HEK293 (cell line): ENCODE results near the gene NDUFB1.

ENCODE experiments used
- CTCF ChIA-PET: fragments of 350-600 bp; formaldehyde crosslinking; extraction: SDS; loops from one replicate; lab custom pipeline; 2021; ENCODE audit warnings: antibody characterized with exemption; lab: Yijun Ruan, JAX
- POLR2A ChIA-PET: fragments of 300-600 bp; formaldehyde crosslinking; extraction: SDS; loops from one replicate; lab custom pipeline; 2020; ENCODE audit warnings: antibody characterized with exemption, inconsistent platforms; lab: Yijun Ruan, JAX
- H3K27ac ChIP-seq: fragments of 200-500 bp; sonication (Bioruptor generic); 2 replicates; pipeline ENCODE4 v1.5.1; 2014; ENCODE audit warnings: low read depth, low read length, control low read depth, inconsistent platforms; ENCODE audit errors: extremely low read depth
- H3K36me3 ChIP-seq, 2 experiments: fragments of 200-500 bp in 1 of 2; sonication (Bioruptor generic) in 1 of 2; 1 replicate in 1 of 2; 2 replicates in 1 of 2; pipeline ENCODE4 v1.5.1; 2014 to 2017; ENCODE audit warnings: inconsistent platforms in 2 of 2, low read length in 2 of 2; ENCODE audit not compliant: control insufficient read depth in 2 of 2, insufficient read depth in 1 of 2
- H3K4me1 ChIP-seq: fragments of 200-500 bp; sonication (Bioruptor generic); 2 replicates; pipeline ENCODE4 v1.5.1; 2014; ENCODE audit warnings: mild to moderate bottlenecking, low read length, inconsistent platforms; ENCODE audit not compliant: control insufficient read depth, insufficient read depth
- H3K4me3 ChIP-seq: 2 replicates; pipeline ENCODE4 v1.5.1; 2011; ENCODE audit warnings: low read depth, mild to moderate bottlenecking, control low read depth, low read length, moderate library complexity
- H3K9me3 ChIP-seq: fragments of 200-500 bp; sonication (Bioruptor generic); 2 replicates; pipeline ENCODE4 v1.5.1; 2014; ENCODE audit warnings: low read depth, low read length, inconsistent platforms; ENCODE audit not compliant: control insufficient read depth, insufficient read depth
- KLF16 ChIP-seq: fragments of 450-650 bp; formaldehyde crosslinking; IDR thresholded peaks from 2 replicates; pipeline ENCODE4 v1.5.1; 2017; ENCODE audit warnings: missing biosample characterization, missing genetic modification characterization
- KLF17 ChIP-seq: fragments of 450-650 bp; formaldehyde crosslinking; IDR thresholded peaks from 2 replicates; pipeline ENCODE4 v1.5.1; 2016; ENCODE audit warnings: missing biosample characterization, missing genetic modification characterization
- KLF7 ChIP-seq: fragments of 450-650 bp; formaldehyde crosslinking; IDR thresholded peaks from 2 replicates; pipeline ENCODE4 v1.5.1; 2016; ENCODE audit warnings: missing biosample characterization, missing genetic modification characterization, borderline replicate concordance
- RBAK ChIP-seq: fragments of 450-650 bp; formaldehyde crosslinking; IDR thresholded peaks from 2 replicates; pipeline ENCODE4 v1.5.1; 2016; ENCODE audit warnings: missing biosample characterization, missing genetic modification characterization
- SP7 ChIP-seq: fragments of 450-650 bp; formaldehyde crosslinking; IDR thresholded peaks from 2 replicates; pipeline ENCODE4 v1.5.1; 2016; ENCODE audit warnings: missing biosample characterization, missing genetic modification characterization
- TCF7L2 ChIP-seq: IDR thresholded peaks from 2 replicates; pipeline ENCODE4 v1.6.1; 2011; ENCODE audit warnings: low read depth, mild to moderate bottlenecking, inconsistent platforms, low read length, moderate library complexity, borderline replicate concordance
- ZBTB8A ChIP-seq: fragments of 450-650 bp; formaldehyde crosslinking; IDR thresholded peaks from 2 replicates; pipeline ENCODE4 v1.5.1; 2016; ENCODE audit warnings: missing biosample characterization, missing genetic modification characterization
- ZFP3 ChIP-seq: fragments of 450-650 bp; formaldehyde crosslinking; IDR thresholded peaks from 2 replicates; pipeline ENCODE4 v1.5.1; 2016; ENCODE audit warnings: low read depth, missing biosample characterization, missing genetic modification characterization
- ZNF121 ChIP-seq: fragments of 450-650 bp; formaldehyde crosslinking; IDR thresholded peaks from 2 replicates; pipeline ENCODE4 v1.5.1; 2016; ENCODE audit warnings: missing biosample characterization, missing genetic modification characterization
- ZNF138 ChIP-seq: fragments of 450-650 bp; formaldehyde crosslinking; IDR thresholded peaks from 2 replicates; pipeline ENCODE4 v1.5.1; 2016; ENCODE audit warnings: missing biosample characterization, missing genetic modification characterization, borderline replicate concordance
- ZNF146 ChIP-seq: fragments of 450-650 bp; formaldehyde crosslinking; IDR thresholded peaks from 2 replicates; pipeline ENCODE4 v1.5.1; 2016; ENCODE audit warnings: missing biosample characterization, missing genetic modification characterization
- ZNF175 ChIP-seq: fragments of 450-650 bp; formaldehyde crosslinking; IDR thresholded peaks from 2 replicates; pipeline ENCODE4 v1.5.1; 2016; ENCODE audit warnings: missing biosample characterization, missing genetic modification characterization
- ZNF292 ChIP-seq: fragments of 450-650 bp; formaldehyde crosslinking; IDR thresholded peaks from 2 replicates; pipeline ENCODE4 v1.5.1; 2016; ENCODE audit warnings: low read depth, missing biosample characterization, missing genetic modification characterization, borderline replicate concordance
- ZNF350 ChIP-seq: fragments of 450-650 bp; formaldehyde crosslinking; IDR thresholded peaks from 2 replicates; pipeline ENCODE4 v1.5.0; 2017; ENCODE audit warnings: missing biosample characterization, mild to moderate bottlenecking, missing genetic modification characterization
- ZNF354C ChIP-seq: fragments of 450-650 bp; formaldehyde crosslinking; IDR thresholded peaks from 2 replicates; pipeline ENCODE4 v1.5.1; 2016; ENCODE audit warnings: missing biosample characterization, missing genetic modification characterization, low read depth, borderline replicate concordance
- ZNF366 ChIP-seq: fragments of 450-650 bp; formaldehyde crosslinking; conservative IDR thresholded peaks from 2 replicates; pipeline ENCODE4 v1.5.1; 2016; ENCODE audit warnings: missing biosample characterization, missing genetic modification characterization
- ZNF501 ChIP-seq: fragments of 450-650 bp; formaldehyde crosslinking; IDR thresholded peaks from 2 replicates; pipeline ENCODE4 v1.5.1; 2016; ENCODE audit warnings: missing biosample characterization, missing genetic modification characterization
- ZNF521 ChIP-seq: fragments of 450-650 bp; formaldehyde crosslinking; IDR thresholded peaks from 2 replicates; pipeline ENCODE4 v1.5.1; 2017; ENCODE audit warnings: missing biosample characterization, mild to moderate bottlenecking, missing genetic modification characterization
- ZNF544 ChIP-seq: fragments of 450-650 bp; formaldehyde crosslinking; IDR thresholded peaks from 2 replicates; pipeline ENCODE4 v1.5.0; 2017; ENCODE audit warnings: missing biosample characterization, missing genetic modification characterization
- ZNF596 ChIP-seq: fragments of 450-650 bp; IDR thresholded peaks from 2 replicates; pipeline ENCODE4 v1.5.0; 2018; ENCODE audit warnings: missing biosample characterization, mild to moderate bottlenecking, missing genetic modification characterization, moderate library complexity
- ZNF621 ChIP-seq: fragments of 450-650 bp; formaldehyde crosslinking; IDR thresholded peaks from 2 replicates; pipeline ENCODE4 v1.5.1; 2017; ENCODE audit warnings: missing biosample characterization, missing genetic modification characterization
- ZNF747 ChIP-seq: fragments of 450-650 bp; formaldehyde crosslinking; IDR thresholded peaks from 2 replicates; pipeline ENCODE4 v1.5.1; 2016; ENCODE audit warnings: missing biosample characterization, missing genetic modification characterization
- ZNF843 ChIP-seq: fragments of 450-650 bp; formaldehyde crosslinking; IDR thresholded peaks from 2 replicates; pipeline ENCODE4 v1.5.1; 2016; ENCODE audit warnings: missing biosample characterization, missing genetic modification characterization
- TF ChIP-seq, protein P1 (sequence below): fragments of 450-650 bp; formaldehyde crosslinking; IDR thresholded peaks from 2 replicates; pipeline ENCODE4 v1.5.1; 2016; ENCODE audit warnings: missing biosample characterization, missing genetic modification characterization
- TF ChIP-seq, protein P2 (sequence below): fragments of 450-650 bp; formaldehyde crosslinking; IDR thresholded peaks from 2 replicates; pipeline ENCODE4 v1.5.1; 2016; ENCODE audit warnings: missing biosample characterization, missing genetic modification characterization
- TF ChIP-seq, protein P3 (sequence below): fragments of 450-650 bp; formaldehyde crosslinking; IDR thresholded peaks from 2 replicates; pipeline ENCODE4 v1.5.1; 2016; ENCODE audit warnings: missing biosample characterization, missing genetic modification characterization

The NDUFB1 gene

DNA sequence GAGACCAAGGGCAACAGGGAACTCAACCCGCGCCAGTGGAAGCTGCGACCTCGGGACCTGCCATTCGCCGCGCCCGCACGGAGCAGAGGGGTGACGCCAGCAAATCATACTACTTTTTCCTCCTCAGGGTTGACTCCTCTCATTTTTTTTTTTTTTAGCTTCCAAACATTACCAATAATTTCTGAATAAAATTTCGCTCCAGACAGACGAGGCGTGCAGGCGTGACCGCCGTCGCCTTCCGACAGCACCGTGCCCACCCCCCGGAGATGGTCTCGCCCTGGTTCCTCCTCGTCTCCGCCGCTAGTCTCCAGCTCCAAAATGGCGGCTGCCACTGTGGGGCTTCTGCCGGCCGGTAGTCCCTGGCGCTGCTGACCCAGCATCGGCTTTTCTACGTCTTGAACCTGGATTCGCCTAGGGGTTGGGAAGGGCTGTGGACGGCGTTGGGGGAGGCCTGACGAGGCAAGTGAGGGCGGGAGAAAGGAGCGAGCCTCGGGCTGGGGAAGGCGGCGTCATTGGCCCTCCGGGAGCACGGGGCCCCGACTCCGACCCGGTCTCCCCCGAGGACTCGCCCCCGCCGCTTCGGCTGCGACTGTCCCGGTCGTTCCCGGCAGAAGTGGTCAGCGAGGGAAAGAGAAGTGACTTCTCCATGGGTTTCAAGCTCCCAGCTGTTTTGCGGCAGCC is at the start of gene NDUFB1, which contains the start of gene CPSF2 (continued):
- TF ChIP-seq, protein P1, sequence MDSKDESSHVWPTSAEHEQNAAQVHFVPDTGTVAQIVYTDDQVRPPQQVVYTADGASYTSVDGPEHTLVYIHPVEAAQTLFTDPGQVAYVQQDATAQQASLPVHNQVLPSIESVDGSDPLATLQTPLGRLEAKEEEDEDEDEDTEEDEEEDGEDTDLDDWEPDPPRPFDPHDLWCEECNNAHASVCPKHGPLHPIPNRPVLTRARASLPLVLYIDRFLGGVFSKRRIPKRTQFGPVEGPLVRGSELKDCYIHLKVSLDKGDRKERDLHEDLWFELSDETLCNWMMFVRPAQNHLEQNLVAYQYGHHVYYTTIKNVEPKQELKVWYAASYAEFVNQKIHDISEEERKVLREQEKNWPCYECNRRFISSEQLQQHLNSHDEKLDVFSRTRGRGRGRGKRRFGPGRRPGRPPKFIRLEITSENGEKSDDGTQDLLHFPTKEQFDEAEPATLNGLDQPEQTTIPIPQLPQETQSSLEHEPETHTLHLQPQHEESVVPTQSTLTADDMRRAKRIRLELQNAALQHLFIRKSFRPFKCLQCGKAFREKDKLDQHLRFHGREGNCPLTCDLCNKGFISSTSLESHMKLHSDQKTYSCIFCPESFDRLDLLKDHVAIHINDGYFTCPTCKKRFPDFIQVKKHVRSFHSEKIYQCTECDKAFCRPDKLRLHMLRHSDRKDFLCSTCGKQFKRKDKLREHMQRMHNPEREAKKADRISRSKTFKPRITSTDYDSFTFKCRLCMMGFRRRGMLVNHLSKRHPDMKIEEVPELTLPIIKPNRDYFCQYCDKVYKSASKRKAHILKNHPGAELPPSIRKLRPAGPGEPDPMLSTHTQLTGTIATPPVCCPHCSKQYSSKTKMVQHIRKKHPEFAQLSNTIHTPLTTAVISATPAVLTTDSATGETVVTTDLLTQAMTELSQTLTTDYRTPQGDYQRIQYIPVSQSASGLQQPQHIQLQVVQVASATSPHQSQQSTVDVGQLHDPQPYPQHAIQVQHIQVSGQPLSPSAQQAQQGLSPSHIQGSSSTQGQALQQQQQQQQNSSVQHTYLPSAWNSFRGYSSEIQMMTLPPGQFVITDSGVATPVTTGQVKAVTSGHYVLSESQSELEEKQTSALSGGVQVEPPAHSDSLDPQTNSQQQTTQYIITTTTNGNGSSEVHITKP, result peak; percentile 100
- TF ChIP-seq KLF7 (tag by site-specific recombination), result no peak
- TF ChIP-seq ZNF596 (tag by site-specific recombination), result no peak
- no peak for TF ChIP-seq ZNF544 (tag by site-specific recombination)
- TF ChIP-seq ZBTB8A (tag by site-specific recombination), result peak; percentile 39; the same call in 1 of the 2 replicates
- TF ChIP-seq TCF7L2, result 0 out of 2 replicates have a peak, but pooled peaks have one; percentile 10
- peak; percentile 34; the same call in 1 of the 2 replicates for TF ChIP-seq ZNF843 (tag by site-specific recombination)
- TF ChIP-seq ZNF292 (tag by site-specific recombination), result no peak
- TF ChIP-seq ZNF501, result peak; percentile 88
- peak; percentile 84 for TF ChIP-seq KLF16 (tag by site-specific recombination)
- TF ChIP-seq ZNF354C (tag by site-specific recombination), result no peak
- TF ChIP-seq ZNF350 (tag by site-specific recombination), result no peak
- no peak for TF ChIP-seq RBAK (tag by site-specific recombination)
- peak; percentile 59; the same call in 1 of the 2 replicates for TF ChIP-seq ZNF121 (tag by site-specific recombination)
- no peak for TF ChIP-seq ZNF747 (tag by site-specific recombination)
- no peak for TF ChIP-seq ZNF138 (tag by site-specific recombination)
- TF ChIP-seq ZNF621 (tag by site-specific recombination), result no peak
- TF ChIP-seq, protein P2, sequence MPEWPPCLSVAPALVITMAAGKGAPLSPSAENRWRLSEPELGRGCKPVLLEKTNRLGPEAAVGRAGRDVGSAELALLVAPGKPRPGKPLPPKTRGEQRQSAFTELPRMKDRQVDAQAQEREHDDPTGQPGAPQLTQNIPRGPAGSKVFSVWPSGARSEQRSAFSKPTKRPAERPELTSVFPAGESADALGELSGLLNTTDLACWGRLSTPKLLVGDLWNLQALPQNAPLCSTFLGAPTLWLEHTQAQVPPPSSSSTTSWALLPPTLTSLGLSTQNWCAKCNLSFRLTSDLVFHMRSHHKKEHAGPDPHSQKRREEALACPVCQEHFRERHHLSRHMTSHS (tag by site-specific recombination), result no peak

DNA sequence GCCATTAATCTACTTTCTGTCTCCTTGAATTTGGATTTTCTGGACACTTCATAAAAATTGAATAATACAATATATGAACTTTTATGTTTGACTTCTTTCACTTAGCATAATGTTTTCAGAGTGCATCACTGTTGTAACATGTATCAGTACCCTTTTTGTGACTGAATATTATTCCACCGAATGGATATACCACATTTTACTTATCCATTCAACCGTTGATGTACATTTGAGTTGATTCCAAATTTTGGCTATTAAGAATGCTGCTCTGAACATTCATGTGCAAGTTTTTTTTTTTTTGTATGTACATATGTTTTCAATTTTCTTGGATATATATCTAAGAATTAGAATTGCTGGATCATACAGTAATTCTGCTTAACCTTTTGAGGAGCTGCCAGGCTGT is 43.5 kb upstream of the NDUFB1 start:
- H3K36me3 ChIP-seq, result peaks cover 58 to 60% of the 10 kb centered on the region in 2 experiments

More for the DNA sequence above, 43.5 kb upstream of the NDUFB1 start:
- TF ChIP-seq ZFP3 (tag by site-specific recombination) (no peak), ZNF146 (tag by site-specific recombination) (peak; percentile 44; the same call in 1 of the 2 replicates), ZNF366 (no peak), KLF17 (tag by site-specific recombination) (no peak), ZNF521 (tag by site-specific recombination) (no peak), ZNF175 (tag by site-specific recombination) (no peak), SP7 (tag by site-specific recombination) (no peak)
- TF ChIP-seq, protein P3, sequence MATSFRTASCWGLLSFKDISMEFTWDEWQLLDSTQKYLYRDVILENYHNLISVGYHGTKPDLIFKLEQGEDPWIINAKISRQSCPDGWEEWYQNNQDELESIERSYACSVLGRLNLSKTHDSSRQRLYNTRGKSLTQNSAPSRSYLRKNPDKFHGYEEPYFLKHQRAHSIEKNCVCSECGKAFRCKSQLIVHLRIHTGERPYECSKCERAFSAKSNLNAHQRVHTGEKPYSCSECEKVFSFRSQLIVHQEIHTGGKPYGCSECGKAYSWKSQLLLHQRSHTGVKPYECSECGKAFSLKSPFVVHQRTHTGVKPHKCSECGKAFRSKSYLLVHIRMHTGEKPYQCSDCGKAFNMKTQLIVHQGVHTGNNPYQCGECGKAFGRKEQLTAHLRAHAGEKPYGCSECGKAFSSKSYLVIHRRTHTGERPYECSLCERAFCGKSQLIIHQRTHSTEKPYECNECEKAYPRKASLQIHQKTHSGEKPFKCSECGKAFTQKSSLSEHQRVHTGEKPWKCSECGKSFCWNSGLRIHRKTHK (tag by site-specific recombination), result no peak
- TF ChIP-seq, protein P2 (tag by site-specific recombination), result no peak
- POLR2A ChIA-PET, result no interaction called here
- Histone ChIP-seq H3K4me3 (no peak overlapping the region), H3K27ac (no peak overlapping the region), H3K4me1 (no peaks in the 10 kb centered on the region), H3K9me3 (no peaks in the 10 kb centered on the region; the same call in 1 of the 2 replicates)
- CTCF ChIA-PET, result no interaction called here
